Measurements from ENCODE around the gene ELOA. TPM values are rescaled to one million over a fixed set of nuclear protein-coding genes. Genes with fewer than 3 reads are reported as not detected.
"Not testable (repeated sequence)": the region's sequence is repeated elsewhere in the genome, so short reads cannot be mapped to it uniquely, and the experiment has no call there.

Gene ELOA
- polyA plus RNA-seq, 1 donor: 33.6 TPM

DNA sequence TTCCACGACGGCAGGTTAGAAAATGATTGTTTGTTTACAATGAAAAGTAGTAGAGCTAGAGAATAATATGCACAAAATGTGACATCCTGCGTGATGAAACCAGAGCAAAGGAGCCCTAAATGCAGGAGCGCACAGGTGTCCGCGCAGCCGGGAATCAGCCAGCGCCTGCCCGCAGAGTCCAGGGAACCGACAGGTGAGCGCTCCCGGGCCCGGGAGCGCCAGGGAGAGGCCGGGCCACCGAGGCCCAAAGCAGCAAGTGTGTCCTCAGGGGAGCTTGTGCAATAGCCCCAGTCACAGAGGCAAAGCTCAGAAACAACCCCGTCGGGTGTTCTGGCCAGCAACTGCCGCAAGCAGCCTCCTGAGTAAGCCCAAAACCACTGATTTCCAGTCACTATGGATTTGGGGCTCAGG lies 58.1 kb downstream of the ELOA start:
- DNase-seq: no peak

DNA sequence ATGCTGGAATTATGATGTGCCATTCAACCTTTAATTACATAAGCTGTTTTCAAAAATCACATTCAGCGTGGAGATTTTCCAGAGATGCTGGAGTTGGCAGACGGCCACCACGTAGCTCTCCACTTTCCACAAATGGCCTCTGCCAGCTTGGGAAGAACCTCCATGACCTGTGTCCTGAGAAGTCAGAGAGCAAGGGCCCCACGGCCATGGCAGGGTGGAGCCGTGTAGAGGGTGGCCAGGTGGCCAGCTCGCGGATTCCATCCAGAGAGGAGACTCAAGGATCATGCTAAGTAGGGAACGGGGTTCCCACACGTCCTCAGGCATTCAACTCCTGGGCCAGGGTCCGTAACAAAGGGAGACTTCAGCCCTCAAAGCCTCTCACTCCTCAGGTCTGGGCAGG lies 58.6 kb downstream of the ELOA start:
- DNase-seq: no peak

DNA sequence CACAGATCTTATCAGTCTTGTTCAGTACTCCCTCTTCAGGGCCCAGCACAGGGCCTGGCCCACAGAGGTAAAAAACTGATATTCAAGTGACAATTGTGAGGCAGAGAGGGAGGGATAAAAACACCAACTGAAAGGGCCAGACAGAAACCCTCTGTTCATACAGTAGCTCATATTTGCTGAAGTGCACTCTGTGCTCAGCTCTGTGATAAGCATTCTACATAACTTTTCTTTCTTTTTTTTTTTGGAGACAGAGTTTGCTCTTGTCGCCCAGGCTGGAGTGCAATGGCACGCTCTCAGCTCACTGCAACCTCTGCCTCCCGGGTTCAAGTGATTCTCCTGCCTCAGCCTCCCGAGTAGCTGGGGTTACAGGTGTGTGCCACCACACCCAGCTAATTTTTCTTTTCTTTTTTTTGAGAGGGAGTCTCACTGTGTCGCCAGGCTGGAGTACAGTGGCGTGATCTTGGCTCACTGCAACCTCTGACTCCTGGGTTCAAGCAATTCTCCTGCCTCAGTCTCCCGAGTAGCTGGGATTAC lies 59.6 kb downstream of the ELOA start:
- DNase-seq: not testable (repeated sequence)

DNA sequence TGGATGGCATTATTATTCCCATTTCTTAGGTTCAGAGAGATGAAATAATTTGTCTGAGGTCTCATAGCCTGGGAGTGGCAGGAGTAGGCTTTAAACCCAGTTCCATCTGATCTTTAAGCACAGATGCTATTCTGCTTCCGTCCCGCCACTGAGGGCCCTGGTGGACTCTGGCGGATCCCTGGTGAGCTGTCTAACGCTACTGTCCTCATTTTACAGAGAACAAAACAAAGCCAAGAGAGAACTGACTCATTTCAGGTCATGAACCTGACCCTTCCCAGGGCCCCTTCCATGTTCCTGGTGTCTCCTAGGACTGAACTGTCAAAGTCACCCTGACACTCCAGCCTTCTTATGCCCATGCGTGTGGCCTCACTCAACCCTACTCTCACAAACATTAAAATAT lies 60.4 kb downstream of the ELOA start:
- no peak for DNase-seq

DNA sequence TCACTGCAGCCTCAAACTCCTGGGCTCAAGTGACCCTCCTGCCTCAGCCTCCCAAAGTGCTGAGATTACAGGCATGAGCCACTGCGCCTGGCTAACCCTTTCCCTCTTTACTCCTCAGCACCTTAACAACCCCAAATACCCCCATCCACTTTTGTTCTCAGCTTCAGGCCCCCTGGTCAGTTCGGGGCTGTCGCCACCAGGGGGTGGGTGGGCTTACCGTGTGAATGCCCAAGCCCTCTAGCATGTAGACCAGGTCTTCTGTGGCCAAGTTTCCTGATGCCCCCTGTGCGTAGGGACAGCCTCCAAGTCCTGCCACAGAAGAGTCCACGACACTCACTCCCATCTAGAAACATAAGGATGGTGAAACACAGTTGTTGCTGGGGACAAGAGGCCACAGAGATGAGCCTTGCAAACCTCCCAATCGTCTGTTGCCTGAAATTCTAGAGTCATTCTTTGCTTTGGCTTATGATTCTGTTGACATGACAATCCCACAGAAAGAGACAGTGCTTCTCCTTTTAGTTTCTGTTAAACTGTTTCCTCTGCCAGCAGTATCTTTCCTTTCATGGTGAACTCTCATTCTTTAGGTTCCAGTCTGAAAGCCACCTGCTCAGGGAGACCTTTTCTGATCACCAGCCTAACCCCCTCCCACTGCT lies 61.0 kb downstream of the ELOA start:
- no peak for DNase-seq

DNA sequence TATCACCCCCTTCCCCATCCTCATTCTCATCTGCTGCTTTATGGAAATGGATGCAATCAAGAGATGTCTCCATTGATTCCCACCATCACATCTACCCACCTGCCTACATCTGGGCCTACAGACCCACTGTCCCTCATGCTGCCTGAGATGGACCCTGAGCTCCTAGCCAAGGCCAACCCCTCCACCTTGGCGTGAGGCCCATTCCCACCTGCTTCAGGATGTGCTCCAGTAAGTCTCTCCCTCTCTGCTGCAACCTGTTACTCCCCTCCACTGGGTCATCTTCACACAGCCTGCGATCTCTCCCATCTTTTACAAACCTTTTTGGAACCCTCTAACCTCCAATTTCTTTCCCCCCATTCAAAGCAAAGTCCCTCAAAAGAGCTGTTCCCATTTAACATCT lies 61.8 kb downstream of the ELOA start:
- DNase-seq: no peak

DNA sequence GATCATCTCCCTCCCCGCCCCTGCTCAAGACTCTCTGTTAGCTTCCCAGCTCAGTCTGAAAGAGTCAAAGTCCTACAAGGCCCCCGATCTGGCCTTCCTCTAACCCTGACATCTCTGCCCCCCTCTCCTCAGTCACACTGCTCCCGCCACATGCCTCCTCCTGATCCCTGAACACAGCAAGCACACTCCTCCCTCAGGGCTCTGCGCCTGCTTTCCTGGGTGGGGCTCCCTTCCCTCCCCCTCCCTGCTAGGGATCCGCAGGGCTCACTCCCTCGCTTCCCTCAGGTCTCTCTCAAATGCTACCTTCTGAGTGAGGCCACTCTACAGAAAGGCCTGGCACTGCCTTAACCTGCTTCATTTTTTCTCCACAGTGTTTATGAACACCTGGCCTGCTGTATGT lies 63.0 kb downstream of the ELOA start:
- DNase-seq: no peak

DNA sequence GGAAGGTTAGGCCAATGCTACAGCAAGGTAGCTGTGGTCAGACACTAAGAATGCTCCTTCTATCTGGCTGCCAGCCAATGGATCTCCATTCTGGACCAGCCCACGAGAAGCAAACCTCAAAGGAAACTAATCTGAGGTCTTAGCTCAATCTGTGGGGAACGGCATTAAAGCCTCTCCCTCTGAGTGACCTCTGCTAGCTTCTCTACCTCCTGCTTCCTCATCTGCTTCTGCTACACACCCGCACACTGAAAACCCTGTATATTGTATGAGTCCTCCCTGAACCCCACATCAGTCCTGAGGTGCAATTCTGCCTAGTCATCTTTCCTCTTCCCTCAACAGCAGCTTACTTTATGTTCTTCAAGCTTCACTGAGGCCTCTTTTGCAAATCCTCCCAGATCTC lies 64.2 kb downstream of the ELOA start:
- DNase-seq: no peak

DNA sequence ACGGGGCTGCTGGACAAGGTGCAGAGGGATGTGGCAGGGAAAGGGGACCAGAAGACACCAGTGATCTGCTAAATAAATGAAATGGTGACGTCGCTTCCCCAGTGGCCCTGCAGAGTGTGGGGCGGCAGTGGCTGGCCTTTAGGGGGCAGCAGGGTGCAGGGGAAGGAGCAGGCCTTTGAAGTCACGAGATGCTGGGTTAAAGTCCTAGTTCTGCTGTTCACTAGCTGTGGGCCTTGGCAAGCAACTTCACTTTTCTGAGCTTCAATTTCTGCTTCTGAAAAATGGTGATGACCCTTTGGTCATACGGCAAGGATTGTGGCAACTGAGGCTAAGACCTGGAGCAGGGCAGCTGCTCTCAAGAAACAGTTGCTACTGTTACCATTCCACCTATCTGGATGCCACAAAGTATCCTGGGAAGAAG lies 66.5 kb downstream of the ELOA start:
- DNase-seq: no peak

DNA sequence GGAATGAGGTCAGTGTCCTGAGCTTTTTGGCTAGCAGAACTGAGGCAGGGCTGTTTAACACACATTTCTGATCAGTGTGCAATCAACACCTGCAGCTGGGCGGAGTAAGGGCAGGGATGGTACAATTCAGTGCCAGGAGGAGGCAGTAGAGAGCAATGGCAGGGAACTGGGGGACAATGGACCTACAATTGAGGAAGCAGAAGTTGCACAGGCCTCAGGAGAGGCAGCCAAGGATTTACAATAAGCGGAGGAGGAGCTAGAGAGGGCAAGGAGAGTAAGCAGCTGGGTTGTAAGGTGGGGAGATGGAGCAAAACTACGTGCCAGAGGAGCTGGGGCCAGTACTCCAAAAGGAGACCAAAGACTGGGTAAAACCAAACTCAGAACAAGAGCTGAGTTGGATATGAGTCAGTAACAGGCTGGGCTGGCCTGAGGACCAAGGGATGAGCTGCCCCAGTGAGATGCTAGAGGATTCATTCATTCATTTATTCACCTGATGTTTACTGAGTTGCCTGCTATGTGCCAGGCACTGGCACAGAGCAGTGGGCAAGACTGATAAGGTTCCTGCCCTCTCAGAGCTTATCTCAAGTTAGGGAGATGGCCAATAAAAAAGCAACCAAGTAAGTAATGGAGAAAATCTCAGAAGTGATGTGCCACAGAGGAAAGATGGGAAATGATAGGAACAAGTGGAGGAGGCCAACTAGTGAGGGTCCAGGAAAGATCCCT lies 67.7 kb downstream of the ELOA start:
- DNase-seq: no peak

Other genes with a start within 250 kb of the ELOA start
- gene E2F2, start 212.2 kb upstream of the ELOA start, polyA plus RNA-seq (ENCODE audit: insufficient read length): 3.9 TPM
- gene ID3, start 184.0 kb upstream of the ELOA start, polyA plus RNA-seq (ENCODE audit: insufficient read length): 55.0 TPM
- gene RPL11, start 51.7 kb upstream of the ELOA start, polyA plus RNA-seq (ENCODE audit: insufficient read length): 2,860 TPM
- 35.8 TPM for gene PITHD1, start 34.9 kb downstream of the ELOA start, polyA plus RNA-seq (ENCODE audit: insufficient read length)
- gene LYPLA2, start 47.7 kb downstream of the ELOA start, polyA plus RNA-seq (ENCODE audit: insufficient read length): 32.3 TPM
- 26.9 TPM for gene GALE, start 57.3 kb downstream of the ELOA start, polyA plus RNA-seq (ENCODE audit: insufficient read length)
- gene HMGCL, start 82.0 kb downstream of the ELOA start, polyA plus RNA-seq (ENCODE audit: insufficient read length): 25.5 TPM
- gene FUCA1, start 124.8 kb downstream of the ELOA start, polyA plus RNA-seq (ENCODE audit: insufficient read length): 12.9 TPM
- 0.05 TPM for gene CNR2, start 169.9 kb downstream of the ELOA start, polyA plus RNA-seq (ENCODE audit: insufficient read length)
- 101 TPM for gene PNRC2, start 216.4 kb downstream of the ELOA start, polyA plus RNA-seq (ENCODE audit: insufficient read length)
- gene SRSF10, start 236.9 kb downstream of the ELOA start, polyA plus RNA-seq (ENCODE audit: insufficient read length): 113 TPM